Thyroid gland (tissue), 4 donors: ENCODE results near the gene POLE2. TPM values are rescaled to one million over a fixed set of nuclear protein-coding genes. Genes with fewer than 3 reads are reported as not detected.
A peak's percentile ranks its signal among the peaks of the same experiment; 100 is the strongest.

Source experiments
- DNase-seq, 2 donors: peaks; one replicate each; pipeline ENCODE4 v3.0.0-alpha.2; 2019
- H3K27ac ChIP-seq, 3 donors: fragments of 200-600 bp; sonication (generic); 1 replicate in 2 of 3; 2 replicates in 1 of 3; pipeline ENCODE4 v1.5.1; 2016 to 2019; ENCODE audit warnings: mild to moderate bottlenecking in 1 of 3, moderate library complexity in 1 of 3
- H3K27me3 ChIP-seq: fragments of 200-600 bp; sonication (generic); one replicate; pipeline ENCODE4 v1.5.1; 2019
- H3K36me3 ChIP-seq, 2 donors: fragments of 200-600 bp; sonication (generic); one replicate each; pipeline ENCODE4 v1.5.1; 2016 to 2019
- H3K4me1 ChIP-seq, 2 donors: fragments of 200-600 bp; sonication (generic); one replicate each; pipeline ENCODE4 v1.5.1; 2017 to 2019
- H3K4me3 ChIP-seq, 3 donors: fragments of 200-600 bp; sonication (generic); replicated peaks in 1 of 3; 1 replicate in 2 of 3; 2 replicates in 1 of 3; pipeline ENCODE4 v1.5.1; 2016; ENCODE audit warnings: mild to moderate bottlenecking in 1 of 3
- H3K9me3 ChIP-seq: fragments of 200-600 bp; sonication (generic); one replicate; pipeline ENCODE4 v1.5.1; 2017
- POLR2A ChIP-seq, 2 donors: fragments of 450-650 bp; IDR thresholded peaks; one replicate each; pipeline ENCODE4 v1.6.1; 2017; ENCODE audit warnings: antibody characterized with exemption in 2 of 2, mild to moderate bottlenecking in 2 of 2, moderate library complexity in 1 of 2
- WGBS, 2 donors: methylation state at CpG; one replicate each; pipeline ENCODE4 v1.1.5; 2017; 5-methylcytosine and 5-hydroxymethylcytosine counted together
- intact Hi-C: fragments of 100-400 bp; cut with DNase I; formaldehyde crosslinking; loops from one replicate; pipeline ENCODE4 v1.15.1; 2023
- total RNA-seq, 4 donors: library from RNA; depleted of rRNA; stranded (reverse); fragments of >200 nt; gene quantifications; one replicate each; pipeline ENCODE4 v1.2.3, GENCODE V29; 2016
- TF ChIP-seq, protein P1 (sequence below), 6 experiments: fragments of 200-600 bp in 3 of 6; fragments of 450-650 bp in 3 of 6; sonication (generic) in 3 of 6; IDR thresholded peaks; one replicate each; pipeline ENCODE4 v1.5.1; 2016 to 2019; ENCODE audit warnings: antibody characterized with exemption in 6 of 6, mild to moderate bottlenecking in 2 of 6, inconsistent platforms in 1 of 6, moderate library complexity in 1 of 6

The POLE2 gene
- total RNA-seq, 4 donors from 2014 or later: 0.33 to 3.1 (median 2.2) TPM

DNA sequence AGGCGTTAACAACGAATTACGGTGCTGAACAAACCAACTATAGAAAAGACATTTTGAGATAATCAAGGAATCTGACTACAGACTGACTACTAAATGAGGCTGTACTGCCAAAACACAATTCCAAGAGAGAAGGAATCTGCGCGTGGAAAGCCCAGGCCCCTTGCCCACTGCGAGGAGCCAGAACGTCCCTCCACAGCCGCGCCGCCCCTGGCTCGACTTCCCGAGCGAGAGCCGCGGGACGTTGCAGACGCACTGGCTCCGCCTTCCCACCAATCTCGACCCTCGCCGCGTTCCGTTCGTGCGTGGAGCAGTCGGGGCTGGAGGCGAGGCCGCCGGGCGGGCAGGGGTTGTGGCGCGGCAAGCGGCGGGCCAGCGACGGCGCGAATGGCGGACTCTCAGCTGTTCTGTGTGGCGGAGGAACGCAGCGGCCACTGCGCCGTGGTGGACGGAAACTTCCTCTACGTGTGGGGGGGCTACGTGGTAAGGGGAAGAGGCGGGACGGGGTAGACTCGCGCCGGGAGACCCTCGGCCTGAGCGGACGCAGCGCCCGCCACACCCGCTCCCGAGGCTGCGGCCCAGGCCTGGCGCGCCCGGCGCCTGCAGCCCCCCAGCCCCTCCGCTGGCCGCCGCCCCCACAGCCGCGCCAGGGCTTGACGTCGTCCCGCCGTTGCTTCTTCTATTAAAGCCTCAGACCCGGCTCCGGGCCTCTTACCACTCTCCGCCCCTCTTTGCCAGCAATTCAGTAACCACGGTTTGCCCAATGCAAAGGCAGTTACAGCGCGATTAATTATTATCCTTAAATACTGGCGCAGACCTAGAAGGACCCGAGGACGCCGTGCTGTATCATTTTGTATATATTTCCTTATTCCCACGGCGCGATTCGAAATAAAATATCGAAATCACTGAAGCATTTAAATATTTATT lies 5.1 kb upstream of the POLE2 start, which contains the start of gene KLHDC1:
KLHDC1 (plus strand) TSS at position 310 of the 924 bp plus-strand sequence; CDS start at position 385, 75 bp downstream.
- no peaks in the 10 kb centered on the region for H3K9me3 ChIP-seq
- H3K27ac ChIP-seq: peak within 1 kb of the TSS; percentile 92 to 98 (median 93)
- peaks cover 4 to 14% of the 10 kb centered on the region in 2 donors for H3K4me1 ChIP-seq
- 1% methylated on average over 28 to 33 of the region's 88 CpGs for WGBS, 2 donors
- H3K27me3 ChIP-seq: no peaks in the 10 kb centered on the region
- peak within 1 kb of the TSS; percentile 24 to 59 (median 48) for H3K4me3 ChIP-seq
- peak; percentile 87 to 89 for DNase-seq
- intact Hi-C loops: loop anchor here (10.0 kb wide), 1 partner anchor 72 kb away; the partner anchor contains the start of gene KLHDC2
- no peaks in the 10 kb centered on the region for H3K36me3 ChIP-seq
- TF ChIP-seq POLR2A (IDR thresholded peaks at IDR 0.05): peak; percentile 86 to 95
- TF ChIP-seq, protein P1, sequence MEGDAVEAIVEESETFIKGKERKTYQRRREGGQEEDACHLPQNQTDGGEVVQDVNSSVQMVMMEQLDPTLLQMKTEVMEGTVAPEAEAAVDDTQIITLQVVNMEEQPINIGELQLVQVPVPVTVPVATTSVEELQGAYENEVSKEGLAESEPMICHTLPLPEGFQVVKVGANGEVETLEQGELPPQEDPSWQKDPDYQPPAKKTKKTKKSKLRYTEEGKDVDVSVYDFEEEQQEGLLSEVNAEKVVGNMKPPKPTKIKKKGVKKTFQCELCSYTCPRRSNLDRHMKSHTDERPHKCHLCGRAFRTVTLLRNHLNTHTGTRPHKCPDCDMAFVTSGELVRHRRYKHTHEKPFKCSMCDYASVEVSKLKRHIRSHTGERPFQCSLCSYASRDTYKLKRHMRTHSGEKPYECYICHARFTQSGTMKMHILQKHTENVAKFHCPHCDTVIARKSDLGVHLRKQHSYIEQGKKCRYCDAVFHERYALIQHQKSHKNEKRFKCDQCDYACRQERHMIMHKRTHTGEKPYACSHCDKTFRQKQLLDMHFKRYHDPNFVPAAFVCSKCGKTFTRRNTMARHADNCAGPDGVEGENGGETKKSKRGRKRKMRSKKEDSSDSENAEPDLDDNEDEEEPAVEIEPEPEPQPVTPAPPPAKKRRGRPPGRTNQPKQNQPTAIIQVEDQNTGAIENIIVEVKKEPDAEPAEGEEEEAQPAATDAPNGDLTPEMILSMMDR (IDR thresholded peaks at IDR 0.05): no peak

DNA sequence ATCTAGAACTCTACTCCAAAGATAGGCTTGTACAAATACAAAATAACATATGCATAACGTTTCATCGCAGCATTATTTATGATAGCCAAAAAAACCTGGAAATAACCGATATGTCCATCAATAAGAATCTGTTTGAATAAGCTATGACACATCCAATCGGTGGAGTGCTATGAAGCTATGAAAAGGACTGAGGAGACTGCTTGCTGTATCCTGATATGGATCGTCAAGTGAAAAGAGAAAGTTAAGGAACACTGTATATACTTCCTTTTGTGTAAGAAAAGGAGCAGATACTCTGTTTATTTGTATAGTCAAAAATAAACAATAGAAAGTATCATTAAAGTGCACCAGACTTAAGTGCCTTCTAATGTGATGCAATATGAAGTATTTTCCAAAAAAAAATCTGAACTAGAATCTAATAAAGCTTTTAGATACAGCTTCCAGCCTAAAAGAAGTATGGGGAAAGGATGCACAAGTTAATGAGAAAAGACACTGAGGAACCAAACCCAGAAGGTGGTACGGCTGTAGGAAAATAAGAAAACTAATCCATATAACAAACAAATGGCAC lies 4.3 kb upstream of the POLE2 start:
- peak overlapping the region in 2 of 3 donors; percentile 0 to 59 for H3K4me3 ChIP-seq
- peak overlapping the region; percentile 92 to 98 (median 93) for H3K27ac ChIP-seq
- H3K4me1 ChIP-seq: peaks cover 4 to 18% of the 10 kb centered on the region in 2 donors
- no peaks in the 10 kb centered on the region for H3K36me3 ChIP-seq
- intact Hi-C loops: loop anchor here (10.0 kb wide), 1 partner anchor 73 kb away; the partner anchor contains the start of gene KLHDC2
- WGBS, 2 donors: 41 to 42% methylated on average over 6 of the region's 6 CpGs
- no peaks in the 10 kb centered on the region for H3K27me3 ChIP-seq
- TF ChIP-seq, protein P1 (IDR thresholded peaks at IDR 0.05): no peak
- no peak for TF ChIP-seq POLR2A (IDR thresholded peaks at IDR 0.05)
- no peaks in the 10 kb centered on the region for H3K9me3 ChIP-seq
- DNase-seq: no peak

DNA sequence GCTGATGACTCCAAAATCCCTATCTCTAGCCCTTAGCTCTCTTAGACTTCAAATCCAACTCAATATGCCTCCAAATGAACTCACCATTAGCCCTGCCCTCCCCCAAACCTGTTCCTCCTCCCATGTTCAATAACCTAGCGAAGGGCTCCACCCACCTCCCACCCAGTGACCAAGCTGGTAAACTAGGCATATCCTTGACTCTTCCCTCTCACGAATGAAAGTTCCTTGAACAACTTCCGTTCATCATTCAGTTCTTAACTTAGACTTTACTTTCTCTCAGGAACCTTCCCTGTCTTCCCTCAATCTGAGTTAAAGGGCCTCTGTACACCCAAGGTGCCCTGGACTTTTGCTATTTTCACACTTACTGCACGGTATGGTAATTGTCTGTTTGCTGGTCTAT lies 3.0 kb upstream of the POLE2 start:
- no peaks in the 10 kb centered on the region for H3K9me3 ChIP-seq
- DNase-seq: no peak
- TF ChIP-seq, protein P1 (IDR thresholded peaks at IDR 0.05): no peak
- no peak for TF ChIP-seq POLR2A (IDR thresholded peaks at IDR 0.05)
- H3K36me3 ChIP-seq: no peaks in the 10 kb centered on the region
- no peaks in the 10 kb centered on the region for H3K27me3 ChIP-seq
- peaks cover 4 to 19% of the 10 kb centered on the region in 2 donors for H3K4me1 ChIP-seq
- no peak overlapping the region for H3K4me3 ChIP-seq
- intact Hi-C loops: loop anchor here (10.0 kb wide), 1 partner anchor 74 kb away; the partner anchor contains the start of gene KLHDC2
- no peak overlapping the region for H3K27ac ChIP-seq
- 81 to 85% methylated on average over 4 of the region's 4 CpGs for WGBS, 2 donors

DNA sequence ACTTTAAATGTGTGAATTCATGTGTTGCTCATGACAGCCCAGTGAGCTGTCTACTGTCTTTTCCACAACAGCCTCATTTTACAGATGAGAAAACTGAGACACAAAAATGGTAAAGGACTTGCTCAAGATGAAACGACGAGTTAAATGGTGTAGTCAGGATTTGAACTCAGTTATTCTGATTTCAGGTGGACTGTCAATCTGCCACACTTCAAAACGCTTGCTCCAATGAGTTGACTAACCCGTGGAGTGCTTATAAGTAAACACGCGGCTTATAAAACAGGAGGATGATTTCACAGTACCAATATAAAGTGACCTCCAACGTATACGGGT lies 652 bp upstream of the POLE2 start:
- 78 to 84% methylated on average over 8 of the region's 8 CpGs for WGBS, 2 donors
- Histone ChIP-seq H3K27ac (no peak overlapping the region), H3K27me3 (no peaks in the 10 kb centered on the region), H3K36me3 (no peaks in the 10 kb centered on the region), H3K4me1 (peaks cover 0 to 10% of the 10 kb centered on the region in 2 donors), H3K9me3 (no peaks in the 10 kb centered on the region), H3K4me3 (no peak overlapping the region)
- intact Hi-C loops: loop anchor here (10.0 kb wide), 1 partner anchor 54 kb away; the partner anchor contains the start of gene DNAAF2
- DNase-seq: no peak
- TF ChIP-seq, protein P1 (IDR thresholded peaks at IDR 0.05): no peak
- no peak for TF ChIP-seq POLR2A (IDR thresholded peaks at IDR 0.05)
